ENCODE results near the gene ANK2.

DNA sequence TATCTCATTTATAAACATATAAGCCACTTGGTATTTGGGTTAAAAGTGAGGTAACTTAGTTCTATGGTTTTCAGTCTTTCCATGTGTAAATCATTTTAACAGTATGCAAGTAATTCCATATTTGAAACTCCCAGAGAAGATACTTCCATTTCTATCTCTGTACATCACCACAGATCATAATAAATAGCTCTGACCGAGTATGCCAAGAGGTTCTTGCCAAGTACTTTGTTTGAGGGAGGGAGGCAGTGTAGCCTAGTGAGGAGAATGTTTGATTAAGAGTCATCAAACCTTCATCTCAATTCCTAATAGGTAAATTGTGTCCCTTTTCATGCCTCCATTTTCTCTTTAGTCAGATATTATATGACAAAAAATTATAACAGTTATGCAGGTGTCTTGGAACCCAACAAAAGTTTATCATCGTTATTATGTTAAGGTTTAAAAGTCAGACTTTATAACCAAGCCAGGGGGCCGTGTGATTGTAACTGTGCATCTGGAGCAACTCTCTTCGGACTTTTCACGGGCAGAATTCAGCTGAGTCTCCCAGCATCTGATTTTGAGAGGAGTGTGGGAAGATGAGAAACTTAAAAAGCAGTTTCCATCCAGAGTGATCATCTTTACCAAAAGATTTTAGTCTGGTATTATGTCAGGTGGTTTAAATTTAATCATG is 123.8 kb downstream of the ANK2 start:
- TF ChIP-seq MYC (IDR thresholded peaks at IDR 0.05; ENCODE audit: low read depth, low read length) (no peak), CTCF (IDR thresholded peaks at IDR 0.05; ENCODE audit: low read depth, low read length) (no peak), POLR2A (IDR thresholded peaks at IDR 0.05; ENCODE audit: extremely low read depth, insufficient read length) (no peak)
